ENCODE data around the gene PPP3CA.

GRCh38 chr4:101049549-101050001 lies 297.8 kb downstream of the PPP3CA start:
- TF ChIP-seq ZNF274 (IDR thresholded peaks at IDR 0.05; ENCODE audit: borderline replicate concordance, extremely low read depth, low read length) (no peak), RFX5 (IDR thresholded peaks at IDR 0.05; ENCODE audit: borderline replicate concordance, low read depth, low read length) (no peak), CTCF (IDR thresholded peaks at IDR 0.05; ENCODE audit: control extremely low read depth in 1 of 3, insufficient read depth in 1 of 3, low read depth in 1 of 3, low read length in 3 of 3) (no peak), CBX8 (IDR thresholded peaks at IDR 0.05; ENCODE audit: borderline replicate concordance, low read depth, low read length) (no peak), SIN3A (conservative IDR thresholded peaks at IDR 0.05 in 1 of 2, IDR thresholded peaks at IDR 0.05 in 1 of 2; ENCODE audit: low read depth in 1 of 2, low read length in 2 of 2) (no peak), ATF2 (IDR thresholded peaks at IDR 0.05; ENCODE audit: low read length) (no peak), KDM1A (IDR thresholded peaks at IDR 0.05; ENCODE audit: borderline replicate concordance, low read length) (no peak)

All from H1 (cell line).